Activated B cell treated with CpG ODN at 0.5 μM for 24 hours (primary cell): ENCODE results near the gene TBC1D16. TPM values are rescaled to one million over a fixed set of nuclear protein-coding genes. Genes with fewer than 3 reads are reported as not detected.

ENCODE experiments used
- ATAC-seq: fragments of 200-7000 bp; cut with Tn5 transposase; one replicate; pipeline ENCODE4 v1.10.0; 2021; ENCODE audit warnings: low read depth, mild to moderate bottlenecking, moderate library complexity
- CTCF ChIA-PET: fragments of 350-600 bp; sonication (Branson Sonifier 250); formaldehyde crosslinking; loops from one replicate; lab custom pipeline; 2021; ENCODE audit warnings: antibody characterized with exemption; lab: Charles Lee
- POLR2A ChIA-PET: fragments of 350-600 bp; sonication (Branson Sonifier 250); formaldehyde crosslinking; loops from one replicate; lab custom pipeline; 2021; ENCODE audit warnings: antibody characterized with exemption; lab: Charles Lee
- DNase-seq: peaks from one replicate; pipeline ENCODE4 v3.0.0; 2022
- H3K27ac Mint-ChIP-seq: one replicate; pipeline ENCODE4 v1.8.0; 2020; ENCODE audit warnings: mixed read lengths
- H3K27me3 Mint-ChIP-seq: one replicate; pipeline ENCODE4 v1.8.0; 2021; ENCODE audit warnings: mixed read lengths
- H3K36me3 Mint-ChIP-seq: one replicate; pipeline ENCODE4 v1.8.0; 2021; ENCODE audit warnings: low read depth, mixed read lengths
- H3K4me1 Mint-ChIP-seq: one replicate; pipeline ENCODE4 v1.8.0; 2021; ENCODE audit warnings: mixed read lengths
- H3K4me3 Mint-ChIP-seq: one replicate; pipeline ENCODE4 v1.8.0; 2020; ENCODE audit warnings: mild to moderate bottlenecking, mixed read lengths
- H3K9me3 Mint-ChIP-seq: one replicate; pipeline ENCODE4 v1.8.0; 2020; ENCODE audit warnings: mixed read lengths
- CTCF ChIP-seq: fragments of 200-600 bp; IDR thresholded peaks from one replicate; pipeline ENCODE4 v1.8.0; 2022; ENCODE audit warnings: antibody characterized with exemption, mild to moderate bottlenecking
- intact Hi-C: fragments of 100-400 bp; cut with micrococcal nuclease; formaldehyde crosslinking; loops from one replicate; pipeline ENCODE4 v1.15.1; 2024
- total RNA-seq: library from RNA; stranded (reverse); gene quantifications from 2 replicates; pipeline ENCODE4 v1.2.3, GENCODE V29; 2022

Gene TBC1D16
- total RNA-seq, 1 donor from 2014 or later, result 2.6 TPM

GRCh38 chr17:79987187-79987934 is 48.3 kb downstream of the TBC1D16 start:
- CTCF ChIA-PET, result interaction anchor here (1.1 kb wide), 1 partner anchor 17 kb away, joined by 4 read pairs; no protein-coding TSS in a partner anchor
- no peak for DNase-seq
- no peak for TF ChIP-seq CTCF

GRCh38 chr17:79986411-79987186 is 49.1 kb downstream of the TBC1D16 start:
- POLR2A ChIA-PET, result no interaction called here
- Mint-ChIP-seq H3K4me3 (no peak overlapping the region), H3K4me1 (peaks cover 7% of the 10 kb centered on the region), H3K36me3 (no peaks in the 10 kb centered on the region), H3K27me3 (no peaks in the 10 kb centered on the region), H3K27ac (no peak overlapping the region), H3K9me3 (no peaks in the 10 kb centered on the region)
- intact Hi-C loops, result no loop called here
- CTCF ChIA-PET, result no interaction called here
- DNase-seq (no peak), ATAC-seq (no peak)
- TF ChIP-seq CTCF, result no peak

More at GRCh38 chr17:79987187-79987934, 48.3 kb downstream of the TBC1D16 start:
- H3K9me3 Mint-ChIP-seq, result no peaks in the 10 kb centered on the region
- H3K4me1 Mint-ChIP-seq, result peaks cover 10% of the 10 kb centered on the region
- no peak overlapping the region for H3K4me3 Mint-ChIP-seq
- H3K27ac Mint-ChIP-seq, result no peak overlapping the region
- POLR2A ChIA-PET, result no interaction called here
- H3K27me3 Mint-ChIP-seq, result no peaks in the 10 kb centered on the region
- intact Hi-C loops, result no loop called here
- ATAC-seq, result no peak
- no peaks in the 10 kb centered on the region for H3K36me3 Mint-ChIP-seq

GRCh38 chr17:79985943-79986391 is 49.7 kb downstream of the TBC1D16 start:
- Mint-ChIP-seq H3K4me1 (peaks cover 2% of the 10 kb centered on the region), H3K27ac (no peak overlapping the region), H3K4me3 (no peak overlapping the region), H3K27me3 (no peaks in the 10 kb centered on the region), H3K36me3 (no peaks in the 10 kb centered on the region), H3K9me3 (no peaks in the 10 kb centered on the region)
- ChIA-PET POLR2A (no interaction called here), CTCF (no interaction called here)
- intact Hi-C loops, result no loop called here
- no peak for TF ChIP-seq CTCF
- DNase-seq, result no peak
- ATAC-seq, result no peak

GRCh38 chr17:79985361-79985942 is 50.2 kb downstream of the TBC1D16 start:
- H3K27me3 Mint-ChIP-seq, result no peaks in the 10 kb centered on the region
- H3K36me3 Mint-ChIP-seq, result no peaks in the 10 kb centered on the region
- ChIA-PET CTCF (no interaction called here), POLR2A (no interaction called here)
- no peak overlapping the region for H3K4me3 Mint-ChIP-seq
- no peak overlapping the region for H3K27ac Mint-ChIP-seq
- H3K9me3 Mint-ChIP-seq, result no peaks in the 10 kb centered on the region
- ATAC-seq (no peak), DNase-seq (no peak)
- no peaks in the 10 kb centered on the region for H3K4me1 Mint-ChIP-seq
- no peak for TF ChIP-seq CTCF
- intact Hi-C loops, result no loop called here

GRCh38 chr17:79984877-79985276 is 50.8 kb downstream of the TBC1D16 start:
- no peaks in the 10 kb centered on the region for H3K9me3 Mint-ChIP-seq
- CTCF ChIA-PET, result no interaction called here

More at GRCh38 chr17:79984877-79985276, 50.8 kb downstream of the TBC1D16 start:
- Mint-ChIP-seq H3K36me3 (no peaks in the 10 kb centered on the region), H3K27me3 (no peaks in the 10 kb centered on the region), H3K4me3 (no peak overlapping the region), H3K4me1 (no peaks in the 10 kb centered on the region), H3K27ac (no peak overlapping the region)
- DNase-seq (no peak), ATAC-seq (no peak)
- POLR2A ChIA-PET, result no interaction called here
- TF ChIP-seq CTCF, result no peak
- intact Hi-C loops, result no loop called here
